Activated CD4-positive, alpha-beta T cell treated with anti-CD3 and anti-CD28 coated beads, Interleukin-2, amount 50 U/mL, for 48 hours (primary cell): ENCODE results near the gene CHD2.

Source experiments
- DNase-seq, 2 experiments: peaks; one replicate each; pipeline ENCODE4 v3.0.0-alpha.2; 2020

CHD2 gene

GRCh38 chr15:92885224-92886041 is 14.7 kb upstream of the CHD2 start:
- no peak for DNase-seq

- no peak for DNase-seq
Measured at GRCh38 chr15:92886042-92886537, 14.0 kb upstream of the CHD2 start.

GRCh38 chr15:92886815-92887214 is 13.3 kb upstream of the CHD2 start:
- DNase-seq: no peak

GRCh38 chr15:92887869-92888268 is 12.3 kb upstream of the CHD2 start:
- no peak for DNase-seq

- DNase-seq: no peak
Measured at GRCh38 chr15:92889390-92890107, 10.6 kb upstream of the CHD2 start.

GRCh38 chr15:92891533-92892200 is 8.5 kb upstream of the CHD2 start:
- DNase-seq: no peak

- no peak for DNase-seq
Measured at GRCh38 chr15:92892201-92892555, 7.9 kb upstream of the CHD2 start.

GRCh38 chr15:92893200-92893599 is 6.9 kb upstream of the CHD2 start:
- DNase-seq: no peak

GRCh38 chr15:92896561-92896960 is 3.6 kb upstream of the CHD2 start:
- DNase-seq: no peak

GRCh38 chr15:92897620-92898019 is 2.5 kb upstream of the CHD2 start:
- DNase-seq: no peak

- no peak for DNase-seq
Measured at GRCh38 chr15:92898988-92899582, 1.0 kb upstream of the CHD2 start.

GRCh38 chr15:92899601-92899947 is 550 bp upstream of the CHD2 start:
- no peak for DNase-seq

- DNase-seq: no peak
Measured at GRCh38 chr15:92900731-92901071, 577 bp downstream of the CHD2 start.

- DNase-seq: no peak
Measured at GRCh38 chr15:92901072-92901761, 1.1 kb downstream of the CHD2 start.

GRCh38 chr15:92901995-92902394 is 1.9 kb downstream of the CHD2 start:
- no peak for DNase-seq

GRCh38 chr15:92902737-92903593 is 2.8 kb downstream of the CHD2 start:
- DNase-seq: no peak

- no peak for DNase-seq
Measured at GRCh38 chr15:92903631-92903965, 3.5 kb downstream of the CHD2 start.

GRCh38 chr15:92903966-92904721 is 4.0 kb downstream of the CHD2 start:
- DNase-seq: peak; percentile 98 to 99

GRCh38 chr15:92904722-92905571 is 4.8 kb downstream of the CHD2 start:
- no peak for DNase-seq

GRCh38 chr15:92906020-92906419 is 5.9 kb downstream of the CHD2 start:
- DNase-seq: no peak
